A549 (cell line): ENCODE data around the gene POMGNT2. TPM values are rescaled to one million over a fixed set of nuclear protein-coding genes. Genes with fewer than 3 reads are reported as not detected.

Experiments
- ATAC-seq, 2 experiments: fragments of 200-7000 bp in 1 of 2; fragments of >200 bp in 1 of 2; cut with Nextera tagmentation in 1 of 2; cut with Tn5 transposase in 1 of 2; 3 replicates each; pipeline versions ENCODE4 v1.8.0 to v1.9.1; 2018 to 2020; ENCODE audit warnings: mild to moderate bottlenecking in 1 of 2, moderate library complexity in 1 of 2
- CTCF ChIA-PET: fragments of 300-600 bp; sonication (Branson Sonifier 250); formaldehyde crosslinking; extraction: SDS; loops from one replicate; lab custom pipeline; 2021; ENCODE audit warnings: antibody characterized with exemption, inconsistent platforms; lab: Yijun Ruan, JAX
- POLR2A ChIA-PET: fragments of 350-600 bp; formaldehyde crosslinking; extraction: SDS; loops from one replicate; lab custom pipeline; 2021; ENCODE audit warnings: antibody characterized with exemption, inconsistent platforms; lab: Yijun Ruan, JAX
- DNase-seq, 2 experiments: peaks; one replicate each; pipeline versions ENCODE4 v3.0.0 to v3.0.0-alpha.2; 2011 to 2016; ENCODE audit warnings: low read depth in 1 of 2, low spot score in 1 of 2
- FAIRE-seq: peaks from 2 replicates; lab custom pipeline; 2011; peaks lifted over from hg19 to GRCh38; lab: Jason Lieb, UNC
- H3K27ac ChIP-seq, 2 experiments: fragments of >200 bp; sonication (Bioruptor Twin); formaldehyde crosslinking; 3 replicates each; pipeline ENCODE4 v1.5.1; 2016 to 2017
- H3K4me1 ChIP-seq: fragments of >200 bp; sonication (Bioruptor Twin); formaldehyde crosslinking; 3 replicates; pipeline ENCODE4 v1.6.1; 2016
- H3K4me2 ChIP-seq: fragments of >200 bp; sonication (Bioruptor Twin); formaldehyde crosslinking; 3 replicates; pipeline ENCODE4 v1.6.1; 2016
- H3K4me3 ChIP-seq: fragments of >200 bp; sonication (Bioruptor Twin); formaldehyde crosslinking; 3 replicates; pipeline ENCODE4 v1.5.1; 2016
- H3K9me3 ChIP-seq: fragments of >200 bp; sonication (Bioruptor Twin); formaldehyde crosslinking; 3 replicates; pipeline ENCODE4 v1.6.1; 2016
- BCL3 ChIP-seq: fragments of >200 bp; sonication (Bioruptor Twin); formaldehyde crosslinking; IDR thresholded peaks from 3 replicates; pipeline ENCODE4 v1.6.1; 2016
- CBX8 ChIP-seq: fragments of 200-600 bp; sonication (generic); IDR thresholded peaks from 2 replicates; pipeline ENCODE4 v1.6.1; 2016
- CHD2 ChIP-seq: fragments of 150-350 bp; IDR thresholded peaks from 2 replicates; pipeline ENCODE4 v1.6.1; 2014; ENCODE audit warnings: low read length; ENCODE audit not compliant: partially characterized antibody
- CHD4 ChIP-seq: fragments of 200-600 bp; sonication (generic); IDR thresholded peaks from 2 replicates; pipeline ENCODE4 v1.6.1; 2016; ENCODE audit warnings: antibody characterized with exemption, mild to moderate bottlenecking, borderline replicate concordance
- E2F6 ChIP-seq: IDR thresholded peaks from 2 replicates; pipeline ENCODE4 v1.6.1; 2012; ENCODE audit warnings: low read depth, borderline replicate concordance
- EHF ChIP-seq: fragments of 250-450 bp; sonication (Bioruptor Pico); IDR thresholded peaks from 2 replicates; pipeline ENCODE4 v1.5.0; 2020; ENCODE audit warnings: mild to moderate bottlenecking
- ELK1 ChIP-seq: fragments of 150-350 bp; IDR thresholded peaks from 2 replicates; pipeline ENCODE4 v1.6.1; 2014; ENCODE audit warnings: low read depth, mild to moderate bottlenecking, low read length
- HDAC2 ChIP-seq: fragments of 200-600 bp; sonication (generic); IDR thresholded peaks from 2 replicates; pipeline ENCODE4 v1.6.1; 2016
- HMGXB4 ChIP-seq: fragments of 250-450 bp; sonication (Bioruptor Pico); IDR thresholded peaks from 2 replicates; pipeline ENCODE4 v1.5.0; 2021; ENCODE audit warnings: mild to moderate bottlenecking, moderate library complexity, borderline replicate concordance
- JUN ChIP-seq, 2 experiments: fragments of >200 bp; sonication (Bioruptor Twin); formaldehyde crosslinking; IDR thresholded peaks; 2 replicates in 1 of 2; 3 replicates in 1 of 2; pipeline ENCODE4 v1.6.1; 2016 to 2017
- KDM1A ChIP-seq: fragments of 200-600 bp; sonication (generic); IDR thresholded peaks from 2 replicates; pipeline ENCODE4 v1.6.1; 2016; ENCODE audit warnings: low read depth, mild to moderate bottlenecking
- KDM5A ChIP-seq: fragments of 200-600 bp; sonication (generic); IDR thresholded peaks from 2 replicates; pipeline ENCODE4 v1.6.1; 2016; ENCODE audit warnings: antibody characterized with exemption, mild to moderate bottlenecking
- MAFK ChIP-seq: fragments of 450-650 bp; IDR thresholded peaks from 2 replicates; pipeline ENCODE4 v1.6.1; 2014; ENCODE audit not compliant: partially characterized antibody
- MAX ChIP-seq: IDR thresholded peaks from 2 replicates; pipeline ENCODE4 v1.6.1; 2012
- MYC ChIP-seq: IDR thresholded peaks from 2 replicates; pipeline ENCODE4 v1.6.1; 2012; ENCODE audit warnings: mild to moderate bottlenecking, inconsistent platforms, low read length, improper control_type of control experiment, borderline replicate concordance
- PBX3 ChIP-seq: IDR thresholded peaks from 2 replicates; pipeline ENCODE4 v1.6.1; 2012
- PHF8 ChIP-seq: fragments of 200-600 bp; sonication (generic); IDR thresholded peaks from 2 replicates; pipeline ENCODE4 v1.6.1; 2016; ENCODE audit warnings: low read depth, mild to moderate bottlenecking, antibody characterized with exemption, moderate library complexity, borderline replicate concordance
- RCOR1 ChIP-seq: fragments of 150-350 bp; IDR thresholded peaks from 2 replicates; pipeline ENCODE4 v1.6.1; 2014; ENCODE audit warnings: antibody characterized with exemption, low read length, low read depth
- REST ChIP-seq: fragments of 200-600 bp; sonication (generic); IDR thresholded peaks from 2 replicates; pipeline ENCODE4 v1.6.1; 2016; ENCODE audit warnings: antibody characterized with exemption, mild to moderate bottlenecking, moderate library complexity
- RNF2 ChIP-seq: fragments of 200-600 bp; sonication (generic); IDR thresholded peaks from 2 replicates; pipeline ENCODE4 v1.6.1; 2016; ENCODE audit warnings: low read depth, mild to moderate bottlenecking, antibody characterized with exemption, moderate library complexity, borderline replicate concordance
- SREBF2 ChIP-seq: fragments of 450-650 bp; IDR thresholded peaks from 2 replicates; pipeline ENCODE4 v1.6.1; 2014; ENCODE audit warnings: mild to moderate bottlenecking, moderate library complexity
- TFCP2L1 ChIP-seq: fragments of 250-450 bp; sonication (Bioruptor Pico); IDR thresholded peaks from 2 replicates; pipeline ENCODE4 v1.5.0; 2021; ENCODE audit warnings: mild to moderate bottlenecking
- TP53 ChIP-seq: fragments of 250-450 bp; sonication (Bioruptor Pico); IDR thresholded peaks from 2 replicates; pipeline ENCODE4 v1.5.0; 2021; ENCODE audit warnings: mild to moderate bottlenecking, moderate library complexity
- ZSCAN20 ChIP-seq: fragments of 250-450 bp; sonication (Bioruptor Pico); IDR thresholded peaks from 2 replicates; pipeline ENCODE4 v1.8.0; 2022; ENCODE audit warnings: mild to moderate bottlenecking, moderate library complexity
- WGBS: methylation state at CpG from one replicate; pipeline ENCODE4 v1.1.6; 2017; ENCODE audit errors: missing lambda C conversion rate; 5-methylcytosine and 5-hydroxymethylcytosine counted together
- polyA plus RNA-seq, 4 experiments: library from polyadenylated mRNA; depleted of rRNA in 3 of 4; stranded (reverse); fragments of >200 nt; fragmentation: RNase III in 1 of 4; extraction: RNeasy Plus Mini Kit Qiagen cat#74134 plus additional on column Dnase treatment in 1 of 4; gene quantifications; 2 replicates in 3 of 4; 3 replicates in 1 of 4; pipeline ENCODE4 v1.2.3, GENCODE V29; 2011 to 2017

POMGNT2 gene
- polyA plus RNA-seq, 2 of the 4 experiments (the other 2 are of a cell fraction): 7.9 to 9.6 TPM

- TF ChIP-seq RNF2 (no peak), TP53 (CRISPR knock-in tag) (no peak), CBX8 (no peak), MYC (no peak), RCOR1 (no peak), CHD2 (no peak), TFCP2L1 (CRISPR knock-in tag) (no peak), KDM1A (no peak), PHF8 (no peak), ZSCAN20 (no peak), CHD4 (no peak), MAX (no peak), SREBF2 (no peak), REST (no peak), MAFK (no peak), EHF (CRISPR knock-in tag) (no peak), ELK1 (no peak), HDAC2 (no peak), PBX3 (no peak)
- TF ChIP-seq, all 56 proteins: peak for 0
- ChIA-PET POLR2A (no interaction called here), CTCF (no interaction called here)
- 0 out of 3 replicates have a peak, but pooled peaks cover 3% of the 10 kb centered on the region for H3K9me3 ChIP-seq
- FAIRE-seq: no peak
- no peak for ATAC-seq
- H3K27ac ChIP-seq: no peak overlapping the region
- no peak overlapping the region for H3K4me3 ChIP-seq
- H3K4me2 ChIP-seq: no peak overlapping the region
- no peak for DNase-seq
- H3K4me1 ChIP-seq: no peaks in the 10 kb centered on the region
Measured at GRCh38 chr3:43123895-43124294, 18.0 kb upstream of the POMGNT2 start.

- no peak for TF ChIP-seq BCL3
- TF ChIP-seq E2F6: no peak
- no peak for TF ChIP-seq TP53 (CRISPR knock-in tag)
- TF ChIP-seq KDM5A: no peak
- no peak for TF ChIP-seq HMGXB4 (CRISPR knock-in tag)
- TF ChIP-seq MAFK: no peak
- no peak for TF ChIP-seq JUN (IDR thresholded peaks at IDR 0.05)
- no peak for TF ChIP-seq REST
- TF ChIP-seq, all 56 proteins: peak for 0
- no peak for ATAC-seq
- no peak for FAIRE-seq
- ChIA-PET POLR2A (no interaction called here), CTCF (no interaction called here)
- no peaks in the 10 kb centered on the region for H3K4me1 ChIP-seq
- H3K9me3 ChIP-seq: 0 out of 3 replicates have a peak, but pooled peaks cover 3% of the 10 kb centered on the region
- no peak overlapping the region for H3K4me2 ChIP-seq
- no peak for DNase-seq
- WGBS: 44% methylated on average over 3 of the region's 3 CpGs
- H3K4me3 ChIP-seq: no peak overlapping the region
- no peak overlapping the region for H3K27ac ChIP-seq
Measured at GRCh38 chr3:43120937-43121336, 15.1 kb upstream of the POMGNT2 start.
